Neuronal stem cell (in vitro differentiated cells): ENCODE measurements around the gene HS2ST1.

ENCODE experiments used
- DNase-seq: peaks from one replicate; pipeline ENCODE4 v3.0.0-alpha.2; 2013; ENCODE audit warnings: low spot score
- H2AFZ ChIP-seq: one replicate; pipeline ENCODE4 v1.6.1; 2013; ENCODE audit warnings: mild to moderate bottlenecking, low read length, inconsistent platforms
- H2AK5ac ChIP-seq: 2 replicates; pipeline ENCODE4 v1.6.1; 2013; ENCODE audit warnings: low read depth, mild to moderate bottlenecking, inconsistent platforms, low read length, moderate library complexity, mixed read lengths
- H2BK120ac ChIP-seq: 2 replicates; pipeline ENCODE4 v1.6.1; 2013; ENCODE audit warnings: low read depth, mild to moderate bottlenecking, inconsistent platforms, low read length, moderate library complexity, mixed read lengths
- H2BK12ac ChIP-seq: one replicate; pipeline ENCODE4 v1.6.1; 2013; ENCODE audit warnings: low read length, inconsistent platforms
- H2BK15ac ChIP-seq: 2 replicates; pipeline ENCODE4 v1.6.1; 2013; ENCODE audit warnings: mild to moderate bottlenecking, low read length, inconsistent platforms, mixed read lengths
- H2BK5ac ChIP-seq: one replicate; pipeline ENCODE4 v1.6.1; 2013; ENCODE audit warnings: inconsistent platforms, mild to moderate bottlenecking, low read length, moderate library complexity
- H3K14ac ChIP-seq: one replicate; pipeline ENCODE4 v1.6.1; 2013; ENCODE audit warnings: low read length, inconsistent platforms
- H3K18ac ChIP-seq: 2 replicates; pipeline ENCODE4 v1.6.1; 2013; ENCODE audit warnings: low read length, inconsistent platforms
- H3K23ac ChIP-seq: 2 replicates; pipeline ENCODE4 v1.6.1; 2013; ENCODE audit warnings: low read depth, mild to moderate bottlenecking, mixed read lengths, low read length, inconsistent platforms; ENCODE audit not compliant: poor library complexity
- H3K27ac ChIP-seq: replicated peaks from 3 replicates; pipeline ENCODE4 v1.5.1; 2013; ENCODE audit warnings: low read length, inconsistent platforms
- H3K27me3 ChIP-seq, 3 experiments: 2 replicates each; pipeline ENCODE4 v1.6.1; 2013; ENCODE audit warnings: low read length in 3 of 3, mild to moderate bottlenecking in 2 of 3, inconsistent platforms in 1 of 3, low read depth in 1 of 3, mixed read lengths in 1 of 3, moderate library complexity in 1 of 3; ENCODE audit not compliant: control insufficient read depth in 3 of 3, insufficient read depth in 3 of 3
- H3K36me3 ChIP-seq, 2 donors: replicated peaks in 1 of 2; 2 replicates each; pipeline ENCODE4 v1.6.1; 2013; ENCODE audit warnings: low read length in 2 of 2; ENCODE audit not compliant: control insufficient read depth in 2 of 2, insufficient read depth in 2 of 2
- H3K4ac ChIP-seq: 2 replicates; pipeline ENCODE4 v1.6.1; 2013; ENCODE audit warnings: inconsistent platforms, mild to moderate bottlenecking, low read length, moderate library complexity
- H3K4me1 ChIP-seq, 2 donors: 1 replicate in 1 of 2; 2 replicates in 1 of 2; pipeline ENCODE4 v1.6.1; 2013; ENCODE audit warnings: low read length in 2 of 2, low read depth in 1 of 2; ENCODE audit not compliant: control insufficient read depth in 2 of 2, insufficient read depth in 1 of 2
- H3K4me2 ChIP-seq: one replicate; pipeline ENCODE4 v1.6.1; 2013; ENCODE audit warnings: mild to moderate bottlenecking, low read length, inconsistent platforms; ENCODE audit not compliant: insufficient read depth, poor library complexity, severe bottlenecking
- H3K4me3 ChIP-seq, 2 donors: 2 replicates each; pipeline ENCODE4 v1.5.1; 2013; ENCODE audit warnings: low read length in 2 of 2, mild to moderate bottlenecking in 2 of 2, inconsistent platforms in 1 of 2, moderate library complexity in 1 of 2
- H3K79me1 ChIP-seq: one replicate; pipeline ENCODE4 v1.6.1; 2013; ENCODE audit warnings: low read depth, mild to moderate bottlenecking, inconsistent platforms, low read length, moderate library complexity
- H3K9ac ChIP-seq: one replicate; pipeline ENCODE4 v1.6.1; 2013; ENCODE audit warnings: mild to moderate bottlenecking, low read depth, low read length, inconsistent platforms; ENCODE audit not compliant: poor library complexity
- H3K9me3 ChIP-seq, 2 donors: replicated peaks in 1 of 2; 2 replicates each; pipeline versions ENCODE3 to v1.6.1; 2013; ENCODE audit warnings: low read length in 2 of 2, mild to moderate bottlenecking in 2 of 2, inconsistent platforms in 1 of 2, low read depth in 1 of 2, mixed read lengths in 1 of 2, moderate library complexity in 1 of 2; ENCODE audit not compliant: control insufficient read depth in 2 of 2, insufficient read depth in 1 of 2
- H4K8ac ChIP-seq: one replicate; pipeline ENCODE4 v1.6.1; 2013; ENCODE audit warnings: low read depth, mild to moderate bottlenecking, inconsistent platforms, low read length, moderate library complexity
- H4K91ac ChIP-seq: one replicate; pipeline ENCODE4 v1.6.1; 2013; ENCODE audit warnings: low read length, low read depth, mild to moderate bottlenecking, inconsistent platforms; ENCODE audit not compliant: poor library complexity
- WGBS, 2 donors: extraction: QIAGEN DNeasy Blood & Tissue Kit; methylation state at CpG; one replicate each; pipeline ENCODE4 v1.1.7; 2013; ENCODE audit warnings: missing lambda C conversion rate in 2 of 2, mixed read lengths in 1 of 2; ENCODE audit not compliant: insufficient read length in 2 of 2, insufficient replicate concordance in 1 of 2; ENCODE audit errors: extremely low coverage in 2 of 2; 5-methylcytosine and 5-hydroxymethylcytosine counted together

HS2ST1 gene

GRCh38 chr1:86971778-86972177 is 57.3 kb downstream of the HS2ST1 start:
- no peak for DNase-seq
- Histone ChIP-seq H3K79me1 (peaks cover 2% of the 10 kb centered on the region), H2AFZ (no peak overlapping the region), H2AK5ac (no peak overlapping the region), H3K36me3 (no peaks in the 10 kb centered on the region), H2BK120ac (no peak overlapping the region), H2BK5ac (no peak overlapping the region), H3K23ac (no peak overlapping the region), H4K91ac (no peak overlapping the region), H3K9me3 (no peaks in the 10 kb centered on the region), H3K27me3 (no peaks in the 10 kb centered on the region), H3K4me3 (no peak overlapping the region), H3K4me2 (no peak overlapping the region), H3K18ac (no peak overlapping the region), H4K8ac (no peak overlapping the region), H3K14ac (no peak overlapping the region), H2BK15ac (no peak overlapping the region), H3K4me1 (peaks cover 0 to 16% of the 10 kb centered on the region in 2 donors), H3K9ac (no peak overlapping the region), H3K27ac (no peak overlapping the region), H2BK12ac (no peak overlapping the region), H3K4ac (no peak overlapping the region)
- WGBS, 2 donors = no CpG with 5 or more reads among the region's 3 CpGs

GRCh38 chr1:86972262-86972661 is 57.8 kb downstream of the HS2ST1 start:
- no peak overlapping the region for H2AK5ac ChIP-seq
- H2BK12ac ChIP-seq = no peak overlapping the region
- H2BK15ac ChIP-seq = no peak overlapping the region
- H3K9me3 ChIP-seq = no peaks in the 10 kb centered on the region
- WGBS, 2 donors = no CpG with 5 or more reads among the region's 2 CpGs
- H4K91ac ChIP-seq = no peak overlapping the region
- H2AFZ ChIP-seq = no peak overlapping the region
- H3K4ac ChIP-seq = no peak overlapping the region
- H2BK5ac ChIP-seq = no peak overlapping the region
- no peak for DNase-seq
- H3K4me3 ChIP-seq = no peak overlapping the region
- H2BK120ac ChIP-seq = no peak overlapping the region
- H3K9ac ChIP-seq = no peak overlapping the region
- H4K8ac ChIP-seq = no peak overlapping the region
- no peak overlapping the region for H3K23ac ChIP-seq
- H3K27ac ChIP-seq = no peak overlapping the region
- peaks cover 2% of the 10 kb centered on the region for H3K79me1 ChIP-seq
- H3K4me1 ChIP-seq = peaks cover 0 to 20% of the 10 kb centered on the region in 2 donors
- H3K4me2 ChIP-seq = no peak overlapping the region
- H3K27me3 ChIP-seq = no peaks in the 10 kb centered on the region
- no peak overlapping the region for H3K14ac ChIP-seq
- no peak overlapping the region for H3K18ac ChIP-seq
- no peaks in the 10 kb centered on the region for H3K36me3 ChIP-seq

- H2BK5ac ChIP-seq = no peak overlapping the region
Measured at GRCh38 chr1:86975993-86976550, 61.6 kb downstream of the HS2ST1 start.

GRCh38 chr1:86976664-86977063 is 62.2 kb downstream of the HS2ST1 start:
- Histone ChIP-seq H3K23ac (no peak overlapping the region), H3K27ac (no peak overlapping the region), H3K18ac (no peak overlapping the region)

More at GRCh38 chr1:86975993-86976550, 61.6 kb downstream of the HS2ST1 start:
- H2BK12ac ChIP-seq = no peak overlapping the region
- WGBS, 2 donors = no CpG with 5 or more reads among the region's 2 CpGs
- H3K23ac ChIP-seq = no peak overlapping the region
- H4K91ac ChIP-seq = no peak overlapping the region
- H3K4ac ChIP-seq = no peak overlapping the region
- H2BK120ac ChIP-seq = no peak overlapping the region
- no peak overlapping the region for H4K8ac ChIP-seq
- H2AFZ ChIP-seq = no peak overlapping the region
- H3K79me1 ChIP-seq = peaks cover 2% of the 10 kb centered on the region
- H3K4me3 ChIP-seq = no peak overlapping the region
- H3K27me3 ChIP-seq = no peaks in the 10 kb centered on the region
- no peak overlapping the region for H3K4me2 ChIP-seq
- no peak overlapping the region for H3K27ac ChIP-seq
- no peak overlapping the region for H3K14ac ChIP-seq
- H3K9ac ChIP-seq = no peak overlapping the region
- H2AK5ac ChIP-seq = no peak overlapping the region
- H3K4me1 ChIP-seq = peaks cover 0 to 23% of the 10 kb centered on the region in 2 donors
- no peak overlapping the region for H3K18ac ChIP-seq
- no peak for DNase-seq
- H3K9me3 ChIP-seq = peaks cover 0 to 5% of the 10 kb centered on the region in 2 donors
- H3K36me3 ChIP-seq = no peaks in the 10 kb centered on the region
- no peak overlapping the region for H2BK15ac ChIP-seq

More at GRCh38 chr1:86976664-86977063, 62.2 kb downstream of the HS2ST1 start:
- Histone ChIP-seq H4K91ac (no peak overlapping the region), H4K8ac (no peak overlapping the region), H2AK5ac (no peak overlapping the region), H3K4me1 (peaks cover 0 to 23% of the 10 kb centered on the region in 2 donors), H3K14ac (no peak overlapping the region), H2BK12ac (no peak overlapping the region), H3K4me3 (no peak overlapping the region), H3K27me3 (no peaks in the 10 kb centered on the region), H3K4ac (no peak overlapping the region), H2BK120ac (no peak overlapping the region), H2AFZ (no peak overlapping the region), H3K9ac (no peak overlapping the region), H3K9me3 (peaks cover 0 to 9% of the 10 kb centered on the region in 2 donors), H3K36me3 (no peaks in the 10 kb centered on the region), H2BK5ac (no peak overlapping the region), H3K79me1 (peaks cover 4% of the 10 kb centered on the region), H2BK15ac (no peak overlapping the region), H3K4me2 (no peak overlapping the region)
- DNase-seq = no peak
